SK-N-SH (cell line): ENCODE data around the gene DOCK6.

Source experiments
- MXI1 ChIP-seq: IDR thresholded peaks from 2 replicates; pipeline ENCODE4 v1.6.1; 2012; ENCODE audit warnings: mild to moderate bottlenecking, low read depth, low read length, improper control_type of control experiment
- SIN3A ChIP-seq: IDR thresholded peaks from 2 replicates; pipeline ENCODE4 v1.6.1; 2012; ENCODE audit warnings: low read depth, mild to moderate bottlenecking, low read length, moderate library complexity, borderline replicate concordance

DNA sequence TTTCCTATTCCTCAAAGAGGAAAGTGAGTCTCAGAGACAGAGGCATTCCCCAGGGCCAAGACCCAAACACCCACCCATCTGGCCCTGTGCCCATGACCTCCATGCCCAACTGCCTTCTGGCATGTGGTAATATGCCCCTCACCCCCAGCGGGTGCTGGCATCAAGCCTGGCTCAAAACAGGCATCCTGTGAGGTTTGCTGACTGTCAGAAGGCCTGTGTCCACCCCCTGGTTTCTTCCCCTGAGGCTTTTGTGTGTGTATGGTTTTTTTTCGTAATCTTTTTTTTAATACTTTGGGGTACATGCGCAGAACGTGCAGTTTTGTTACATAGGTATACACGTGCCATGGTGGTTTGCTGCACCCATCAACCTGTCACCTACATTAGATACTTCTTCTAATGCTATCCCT is 57.4 kb downstream of the DOCK6 start:
- TF ChIP-seq MXI1 = no peak
- no peak for TF ChIP-seq SIN3A
